GM12878 (cell line): ENCODE data around the gene MDC1. TPM values are rescaled to one million over a fixed set of nuclear protein-coding genes. Genes with fewer than 3 reads are reported as not detected.

Source experiments
- ATF3 ChIP-seq: IDR thresholded peaks from 2 replicates; pipeline ENCODE4 v1.6.1; 2011; ENCODE audit warnings: low read depth, mild to moderate bottlenecking, low read length, moderate library complexity, borderline replicate concordance; ENCODE audit errors: extremely low read depth
- BMI1 ChIP-seq: fragments of 450-650 bp; IDR thresholded peaks from 2 replicates; pipeline ENCODE4 v1.6.1; 2016; ENCODE audit warnings: mild to moderate bottlenecking, moderate library complexity, borderline replicate concordance
- CHD1 ChIP-seq: IDR thresholded peaks from 2 replicates; pipeline ENCODE4 v1.6.1; 2012; ENCODE audit warnings: low read depth, low read length, improper control_type of control experiment
- DPF2 ChIP-seq: fragments of 450-650 bp; IDR thresholded peaks from 2 replicates; pipeline ENCODE4 v1.6.1; 2017; ENCODE audit warnings: mild to moderate bottlenecking
- EED ChIP-seq: sonication (generic); IDR thresholded peaks from 2 replicates; pipeline ENCODE4 v1.6.1; 2016; ENCODE audit warnings: antibody characterized with exemption, low read depth
- GATAD2B ChIP-seq: fragments of 450-650 bp; conservative IDR thresholded peaks from 2 replicates; pipeline ENCODE4 v1.6.1; 2017; ENCODE audit warnings: low read depth, mild to moderate bottlenecking, moderate library complexity
- MEF2B ChIP-seq: fragments of 450-650 bp; IDR thresholded peaks from 2 replicates; pipeline ENCODE4 v1.6.1; 2018; ENCODE audit warnings: mild to moderate bottlenecking, moderate library complexity; ENCODE audit not compliant: partially characterized antibody, poor library complexity, severe bottlenecking
- MLLT1 ChIP-seq: fragments of 450-650 bp; IDR thresholded peaks from 2 replicates; pipeline ENCODE4 v1.6.1; 2016; ENCODE audit warnings: mild to moderate bottlenecking
- MYC ChIP-seq: IDR thresholded peaks from 2 replicates; pipeline ENCODE4 v1.6.1; 2011; ENCODE audit warnings: mild to moderate bottlenecking, low read length, moderate library complexity, inconsistent platforms; ENCODE audit not compliant: insufficient read depth, insufficient replicate concordance, insufficient read length, severe bottlenecking
- PAX5 ChIP-seq: IDR thresholded peaks from 2 replicates; pipeline ENCODE4 v1.6.1; 2011; ENCODE audit warnings: low read depth, low read length, borderline replicate concordance
- PRDM15 ChIP-seq: fragments of 450-650 bp; formaldehyde crosslinking; IDR thresholded peaks from 2 replicates; pipeline ENCODE4 v1.4.0; 2020; ENCODE audit warnings: mild to moderate bottlenecking, moderate library complexity
- RELA ChIP-seq: fragments of 450-650 bp; IDR thresholded peaks from 2 replicates; pipeline ENCODE4 v1.8.0; 2014; ENCODE audit warnings: borderline replicate concordance; ENCODE audit not compliant: partially characterized antibody
- SMAD5 ChIP-seq: IDR thresholded peaks from 2 replicates; pipeline ENCODE4 v1.6.1; 2016; ENCODE audit warnings: antibody characterized with exemption, low read depth
- SREBF2 ChIP-seq: IDR thresholded peaks from 2 replicates; pipeline ENCODE4 v1.6.1; 2012; ENCODE audit warnings: mild to moderate bottlenecking, low read length
- TBL1XR1 ChIP-seq: IDR thresholded peaks from 2 replicates; pipeline ENCODE4 v1.6.1; 2012; ENCODE audit warnings: low read depth, low read length, improper control_type of control experiment
- TCF12 ChIP-seq: IDR thresholded peaks from 2 replicates; pipeline ENCODE4 v1.6.1; 2011; ENCODE audit warnings: low read depth, mild to moderate bottlenecking, low read length
- USF1 ChIP-seq: IDR thresholded peaks from 2 replicates; pipeline ENCODE4 v1.6.1; 2011; ENCODE audit warnings: borderline replicate concordance, low read depth, mild to moderate bottlenecking, moderate library complexity, mixed read lengths, low read length; ENCODE audit not compliant: insufficient read depth; ENCODE audit errors: extremely low read length
- YY1 ChIP-seq: IDR thresholded peaks from 2 replicates; pipeline ENCODE4 v1.6.1; 2011; ENCODE audit warnings: low read depth, mild to moderate bottlenecking, low read length
- ZNF24 ChIP-seq: fragments of 450-650 bp; IDR thresholded peaks from 2 replicates; pipeline ENCODE4 v1.6.1; 2017; ENCODE audit warnings: antibody characterized with exemption, mild to moderate bottlenecking
- ZSCAN29 ChIP-seq: fragments of 450-650 bp; IDR thresholded peaks from 2 replicates; pipeline ENCODE4 v1.6.1; 2017; ENCODE audit warnings: mild to moderate bottlenecking, moderate library complexity
- ZZZ3 ChIP-seq: IDR thresholded peaks from 2 replicates; pipeline ENCODE4 v1.6.1; 2011; ENCODE audit warnings: low read depth; ENCODE audit not compliant: control insufficient read depth, insufficient read length
- polyA plus RNA-seq, 11 experiments: library from polyadenylated mRNA; depleted of rRNA in 4 of 11; unstranded in 6 of 11; stranded (reverse) in 5 of 11; fragments of >200 nt; fragmentation: Nextera tagmentation in 4 of 11; fragmentation: Illumina TruSeq in 1 of 11; extraction: Ambion mirVana in 4 of 11; extraction: Trizol in 1 of 11; gene quantifications; 1 replicate in 1 of 11; 2 replicates in 10 of 11; pipeline versions ENCODE4 v1.2.1 to v1.2.3, GENCODE V29; 2011 to 2016; ENCODE audit warnings: inconsistent platforms in 2 of 11, missing spikeins in 2 of 11, low read depth in 1 of 11
- total RNA-seq, 4 experiments: library from RNA; depleted of rRNA in 3 of 4; stranded (reverse); fragments of >200 nt in 3 of 4; fragmentation: Illumina TruSeq in 1 of 4; extraction: Trizol in 1 of 4; gene quantifications; 2 replicates each; pipeline versions ENCODE4 v1.2.1 to v1.2.3, GENCODE V29; 2013 to 2021

The MDC1 gene
- total and polyA plus RNA-seq, 10 of the 15 experiments (the other 5 are each of a cell fraction or from before 2014, with no cell fraction given) = 5.1 to 62.5 (median 22.4) TPM

- no peak for TF ChIP-seq PRDM15 (CRISPR knock-in tag)
- TF ChIP-seq DPF2 = no peak
- no peak for TF ChIP-seq ZNF24
- TF ChIP-seq PAX5 = 0 out of 2 replicates have a peak, but pooled peaks have one; percentile 16
- no peak for TF ChIP-seq TBL1XR1
- no peak for TF ChIP-seq CHD1
- TF ChIP-seq SMAD5 = no peak
- TF ChIP-seq YY1 = peak; percentile 77
- TF ChIP-seq EED = peak; percentile 91
- 0 out of 2 replicates have a peak, but pooled peaks have one; percentile 35 for TF ChIP-seq GATAD2B
- TF ChIP-seq ZSCAN29 = no peak
- peak; percentile 43 for TF ChIP-seq MEF2B
- no peak for TF ChIP-seq ZZZ3
- TF ChIP-seq RELA = peak; percentile 20
- TF ChIP-seq TCF12 = no peak
- no peak for TF ChIP-seq MYC
- no peak for TF ChIP-seq SREBF2
- TF ChIP-seq BMI1 = no peak
- TF ChIP-seq USF1 = no peak
- TF ChIP-seq ATF3 = no peak
- TF ChIP-seq MLLT1 = peak; percentile 70; the same call in 1 of the 2 replicates
Measured at GRCh38 chr6:30690403-30691207, 26.5 kb downstream of the MDC1 start, which contains the start of gene NRM (continued).
